Umbilical cord (tissue), 2 donors: Measurements from ENCODE around the gene CHRM1. TPM values are rescaled to one million over a fixed set of nuclear protein-coding genes. Genes with fewer than 3 reads are reported as not detected.
"Not testable (repeated sequence)": the region's sequence is repeated elsewhere in the genome, so short reads cannot be mapped to it uniquely, and the experiment has no call there.

Experiments
- DNase-seq: peaks from one replicate; pipeline ENCODE4 v3.0.0-alpha.2; 2015; ENCODE audit warnings: low spot score
- total RNA-seq: library from RNA; depleted of rRNA; stranded (reverse); fragments of >200 nt; gene quantifications from one replicate; pipeline ENCODE4 v1.2.3, GENCODE V29; 2014; ENCODE audit warnings: low replicate concordance; ENCODE audit not compliant: insufficient read depth

Gene CHRM1
- total RNA-seq, 1 donor from 2014 or later, result 2.4 TPM

DNA sequence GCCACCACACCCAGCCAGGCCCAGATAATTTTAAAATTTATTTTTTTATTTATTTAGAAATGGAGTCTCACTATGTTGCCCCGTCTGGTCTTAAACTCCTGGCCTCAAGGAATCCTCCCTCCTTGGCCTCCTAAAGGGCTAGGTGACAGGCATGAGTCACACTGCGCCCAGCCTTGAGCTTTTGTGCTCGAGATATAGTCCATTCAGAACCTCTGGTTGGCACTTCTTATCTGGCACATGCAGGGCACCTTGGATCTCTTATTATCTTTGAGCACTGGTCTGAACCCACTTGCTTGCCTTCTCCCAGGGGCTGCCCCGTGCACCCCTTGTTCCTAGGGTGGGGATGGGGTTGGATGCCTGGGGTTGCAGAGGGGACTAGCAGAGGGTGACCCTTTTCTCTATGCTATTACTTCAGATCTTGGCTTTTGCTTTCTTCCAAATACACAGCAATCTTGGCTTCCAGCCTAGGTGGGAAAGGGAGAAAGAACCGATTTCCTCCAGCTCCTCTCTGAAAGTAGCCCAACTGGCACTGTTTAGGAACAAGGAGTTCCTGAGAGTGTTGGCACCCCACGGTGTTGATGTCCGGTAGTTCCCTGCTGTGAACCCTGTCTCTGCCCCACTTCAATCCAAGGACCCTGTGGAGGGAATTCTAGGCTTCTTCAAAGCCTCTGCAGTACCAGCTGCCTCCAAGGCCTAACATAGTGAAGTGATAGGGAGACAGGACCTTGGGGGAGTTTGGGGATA is 41.8 kb downstream of the CHRM1 start:
- DNase-seq, result no peak

DNA sequence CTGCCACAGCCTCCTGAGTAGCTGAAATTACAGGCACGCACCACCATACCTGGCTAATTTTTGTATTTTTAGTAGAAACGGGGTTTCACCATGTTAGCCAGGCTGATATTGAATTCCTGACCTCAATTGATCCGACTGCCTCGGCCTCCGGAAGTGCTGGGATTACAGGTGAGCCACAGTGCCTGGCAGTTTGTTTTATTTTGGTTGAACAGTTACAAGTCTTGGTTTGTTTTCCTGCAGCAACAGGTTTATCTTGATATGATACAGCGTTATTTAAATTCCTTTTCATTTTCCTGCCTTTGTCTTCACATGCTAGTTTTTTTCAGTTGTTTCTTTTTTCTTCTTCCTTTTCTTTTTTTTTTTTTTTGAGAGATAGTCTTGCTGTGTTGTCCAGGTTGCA is 44.5 kb downstream of the CHRM1 start:
- no peak for DNase-seq

DNA sequence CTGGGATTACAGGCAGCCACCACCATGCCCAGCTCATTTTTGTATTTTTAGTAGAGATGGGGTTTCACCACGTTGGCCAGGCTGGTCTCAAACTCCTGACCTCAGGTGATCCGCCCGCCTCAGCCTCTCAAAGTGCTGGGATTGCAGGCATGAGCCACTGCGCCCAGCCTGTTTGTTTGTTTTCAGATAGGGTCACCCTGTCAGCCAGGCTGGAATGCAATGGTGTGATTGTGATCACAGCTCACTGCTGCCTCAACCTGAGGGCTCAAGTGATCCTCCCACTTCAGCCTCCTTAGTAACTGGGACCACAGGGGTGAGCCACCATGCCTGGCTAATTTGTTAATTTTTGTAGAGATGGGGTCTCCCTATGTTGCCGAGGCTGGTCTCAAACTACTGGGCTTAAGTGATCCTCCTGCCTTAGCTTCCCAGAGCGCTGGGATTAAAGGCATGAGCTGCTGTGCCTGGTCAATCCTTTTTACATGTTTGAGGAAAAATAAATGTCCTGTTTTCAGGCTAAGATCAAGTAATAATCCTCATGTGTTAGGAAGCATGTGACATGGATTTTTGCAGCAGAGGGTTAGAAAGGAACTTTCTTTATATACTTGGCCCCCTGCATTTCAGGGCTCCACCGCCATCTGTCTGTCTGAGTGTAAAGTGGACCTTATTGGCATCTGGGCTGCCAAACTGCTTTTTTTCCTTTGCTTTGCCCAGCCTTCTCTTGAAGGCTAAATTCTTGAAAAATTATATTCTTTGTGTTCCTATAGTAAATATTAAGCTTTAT is 45.3 kb downstream of the CHRM1 start:
- DNase-seq, result peak; percentile 73

DNA sequence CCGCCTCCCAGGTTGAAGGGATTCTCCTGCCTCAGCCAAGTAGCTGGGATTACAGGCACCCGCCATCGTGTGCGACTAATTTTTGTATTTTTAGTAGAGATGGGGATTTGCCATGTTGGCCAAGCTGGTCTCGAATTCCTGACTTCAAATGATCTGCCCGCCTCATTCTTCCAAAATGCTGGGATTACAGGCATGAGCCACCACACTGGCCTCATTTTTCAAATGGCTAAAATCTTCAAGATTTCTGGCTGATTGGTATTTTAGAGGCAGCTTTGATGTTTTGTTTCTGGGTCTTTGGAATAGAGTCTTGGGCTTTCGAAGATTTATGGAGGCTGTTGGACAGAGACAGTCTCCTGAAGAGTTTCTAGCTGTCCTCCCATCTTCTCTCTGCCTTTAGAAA is 46.3 kb downstream of the CHRM1 start:
- peak; percentile 79 for DNase-seq

GRCh38 chr11:62865635-62866034 is 55.5 kb downstream of the CHRM1 start:
- DNase-seq, result peak; percentile 70

DNA sequence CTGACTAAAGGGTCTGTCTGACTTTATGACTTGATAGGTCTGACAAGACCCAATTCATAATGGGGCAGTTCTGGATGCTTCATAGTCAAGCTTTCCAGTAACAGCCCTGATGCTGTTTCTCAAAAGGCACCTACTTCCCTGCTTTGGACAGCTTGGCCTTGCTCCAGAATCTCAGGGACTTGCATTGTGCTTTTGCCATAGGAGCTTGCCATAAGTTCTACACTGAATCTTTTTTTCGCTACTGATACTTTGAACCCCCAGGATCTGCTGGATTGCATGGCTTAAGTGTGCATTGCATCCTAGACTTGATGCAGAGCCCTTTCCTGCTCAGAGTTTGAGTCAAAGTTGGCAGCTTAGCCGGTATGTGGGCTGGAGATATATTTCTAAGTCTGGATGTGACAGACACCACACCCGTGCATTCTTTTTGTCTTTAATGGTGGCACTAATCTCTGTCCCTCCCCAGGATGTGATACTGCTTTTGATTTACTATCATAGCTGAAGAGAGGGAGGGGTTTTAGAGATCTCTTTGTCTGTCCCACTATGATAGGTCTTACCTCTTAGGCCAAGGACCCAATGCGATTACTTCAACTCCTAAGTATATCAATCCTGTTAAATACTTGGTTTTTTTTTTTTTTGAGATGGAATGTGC is 57.4 kb downstream of the CHRM1 start:
- DNase-seq, result peak; percentile 95

GRCh38 chr11:62861564-62862192 is 59.5 kb downstream of the CHRM1 start:
- DNase-seq, result not testable (repeated sequence)

DNA sequence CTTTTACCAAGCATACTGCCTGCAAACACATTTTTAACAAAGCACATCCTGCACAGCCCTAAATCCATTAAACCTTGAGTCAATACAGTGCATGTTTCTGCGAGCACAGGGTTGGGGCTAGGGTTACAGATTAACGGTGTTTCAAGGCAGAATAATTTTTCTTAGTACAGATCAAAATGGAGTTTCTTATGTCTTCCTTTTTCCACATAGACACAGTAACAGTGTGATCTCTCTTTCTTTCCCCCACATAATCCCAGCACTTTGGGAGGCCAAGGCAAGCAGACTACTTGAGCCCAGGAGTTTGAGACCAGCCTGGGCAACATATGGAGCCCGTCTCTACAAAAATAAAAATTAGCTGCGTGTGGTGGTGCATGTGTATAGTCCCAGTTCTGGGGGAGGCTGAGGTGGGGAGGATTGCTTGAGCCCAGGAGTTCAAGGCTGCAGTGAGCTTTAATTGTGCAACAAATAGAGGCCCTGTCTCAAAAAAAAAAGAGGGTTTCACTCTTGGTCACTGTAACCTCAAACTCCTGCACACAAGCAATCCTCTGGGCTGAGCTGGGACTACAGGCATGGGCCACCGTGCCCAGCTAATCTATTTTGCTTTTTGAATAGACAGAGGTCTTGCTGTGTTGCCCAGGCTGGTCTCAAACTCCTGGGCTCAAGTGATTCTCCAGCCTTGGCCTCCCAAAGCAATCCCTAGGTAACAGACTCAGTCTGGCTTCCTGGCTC is 60.2 kb downstream of the CHRM1 start:
- peak; percentile 61 for DNase-seq

DNA sequence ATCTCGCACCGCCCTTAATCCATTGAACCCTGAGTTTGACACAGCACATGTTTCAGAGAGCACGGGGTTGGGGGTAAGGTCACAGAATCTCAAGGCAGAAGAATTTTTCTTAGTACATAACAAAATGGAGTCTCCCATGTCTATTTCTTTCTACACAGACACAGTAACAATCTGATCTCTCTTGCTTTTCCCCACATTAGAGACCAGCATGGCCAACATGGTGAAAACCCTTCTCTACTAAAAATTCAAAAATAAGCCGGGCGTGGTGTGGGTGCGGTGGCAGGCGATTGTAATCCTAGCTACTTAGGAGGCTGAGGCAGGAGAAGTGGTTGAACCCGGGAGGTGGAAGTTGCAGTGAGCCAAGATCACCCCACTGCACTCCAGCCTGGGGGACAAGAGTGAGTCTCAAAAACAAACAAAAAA is 61.9 kb downstream of the CHRM1 start:
- DNase-seq, result not testable (repeated sequence)

Other genes with a start within 250 kb of the CHRM1 start
- gene UQCC3, start 249.7 kb downstream of the CHRM1 start, total RNA-seq, result 2.9 TPM
- 0.72 TPM for gene LBHD1, start 249.1 kb downstream of the CHRM1 start, total RNA-seq
- 98.0 TPM for gene UBXN1, start 242.3 kb downstream of the CHRM1 start, total RNA-seq
- gene LRRN4CL, start 231.8 kb downstream of the CHRM1 start, total RNA-seq, result 3.1 TPM
- 6.3 TPM for gene BSCL2, start 213.9 kb downstream of the CHRM1 start, total RNA-seq
- not detected for gene GNG3, start 213.7 kb downstream of the CHRM1 start, total RNA-seq
- 13.5 TPM for gene HNRNPUL2, start 193.9 kb downstream of the CHRM1 start, total RNA-seq
- 27.0 TPM for gene TTC9C, start 192.9 kb downstream of the CHRM1 start, total RNA-seq
- 6.5 TPM for gene ZBTB3, start 167.2 kb downstream of the CHRM1 start, total RNA-seq
- 24.6 TPM for gene POLR2G, start 159.8 kb downstream of the CHRM1 start, total RNA-seq
- gene TAF6L, start 150.0 kb downstream of the CHRM1 start, total RNA-seq, result 10.1 TPM
- 11.1 TPM for gene TMEM179B, start 134.0 kb downstream of the CHRM1 start, total RNA-seq
- 33.5 TPM for gene TMEM223, start 129.4 kb downstream of the CHRM1 start, total RNA-seq
- 22.6 TPM for gene NXF1, start 115.9 kb downstream of the CHRM1 start, total RNA-seq
- 44.3 TPM for gene STX5, start 89.3 kb downstream of the CHRM1 start, total RNA-seq
- not detected for gene TEX54, start 88.5 kb downstream of the CHRM1 start, total RNA-seq
- gene WDR74, start 81.8 kb downstream of the CHRM1 start, total RNA-seq, result 44.3 TPM
- 77.0 TPM for gene SLC3A2, start 40.5 kb downstream of the CHRM1 start, total RNA-seq
- gene SLC22A6, start 63.6 kb upstream of the CHRM1 start, total RNA-seq, result not detected
- 0.72 TPM for gene SLC22A8, start 94.5 kb upstream of the CHRM1 start, total RNA-seq
- gene SLC22A24, start 222.9 kb upstream of the CHRM1 start, total RNA-seq, result not detected